CD4-positive, alpha-beta T cell treated with Interleukin-1 beta for 1 hour (primary cell): ENCODE data around the gene SLC35D1.
"Not testable (repeated sequence)": the region's sequence is repeated elsewhere in the genome, so short reads cannot be mapped to it uniquely, and the experiment has no call there.

Experiments used
- DNase-seq, 2 donors: peaks; one replicate each; pipeline ENCODE4 v3.0.0-alpha.2; 2020 to 2022

The SLC35D1 gene

DNA sequence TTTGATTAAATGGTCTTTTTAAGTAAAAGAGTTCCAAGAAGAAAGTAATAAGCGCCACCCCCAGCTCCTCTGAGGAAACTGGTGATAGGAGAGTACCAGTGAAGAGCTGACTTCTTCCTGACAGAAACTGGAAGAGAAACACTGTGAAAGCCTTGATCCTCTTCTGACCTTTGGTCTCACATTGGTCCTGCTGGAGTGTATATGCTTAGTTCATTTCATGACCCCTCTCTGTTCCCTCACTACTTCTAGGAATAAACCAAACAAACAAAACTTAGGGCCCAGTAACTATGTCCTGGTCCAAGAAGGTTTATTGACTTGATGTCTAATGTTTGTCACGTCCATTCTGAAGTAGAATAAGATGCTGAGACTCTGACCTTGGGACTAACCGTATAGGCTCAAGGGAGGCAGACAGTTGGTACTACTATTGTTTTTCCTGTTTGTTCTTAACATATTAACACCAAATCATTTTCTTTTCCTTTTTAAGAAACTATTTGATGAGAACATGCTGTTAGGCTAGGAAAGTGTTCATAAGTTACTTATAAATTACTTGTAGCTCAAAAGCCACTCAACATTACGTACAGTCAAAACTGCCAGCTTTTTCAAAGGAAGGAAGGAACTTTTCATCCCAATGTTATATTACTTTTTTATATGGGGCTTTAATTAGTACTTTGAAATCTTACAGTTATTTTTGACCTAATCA is 71.2 kb downstream of the SLC35D1 start:
- no peak for DNase-seq

DNA sequence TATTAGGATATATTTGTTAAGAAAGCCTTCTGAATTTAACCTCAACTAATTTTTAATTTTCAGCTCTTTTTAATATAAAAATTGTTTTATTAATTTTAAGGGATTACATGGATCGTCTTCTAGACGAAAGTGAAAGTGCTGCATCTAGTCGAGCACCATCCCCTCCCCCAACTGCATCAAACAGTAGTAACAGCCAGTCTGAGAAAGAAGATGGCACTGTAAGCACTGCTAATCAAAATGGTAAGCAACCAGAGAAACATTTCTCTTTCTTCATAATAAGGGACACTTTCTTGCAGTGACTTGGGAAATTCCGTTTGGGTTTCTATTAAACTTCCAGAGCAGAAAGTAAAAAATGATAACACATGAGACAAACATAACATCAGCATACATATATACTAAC is 72.3 kb downstream of the SLC35D1 start:
- peak; percentile 48 to 68 for DNase-seq

DNA sequence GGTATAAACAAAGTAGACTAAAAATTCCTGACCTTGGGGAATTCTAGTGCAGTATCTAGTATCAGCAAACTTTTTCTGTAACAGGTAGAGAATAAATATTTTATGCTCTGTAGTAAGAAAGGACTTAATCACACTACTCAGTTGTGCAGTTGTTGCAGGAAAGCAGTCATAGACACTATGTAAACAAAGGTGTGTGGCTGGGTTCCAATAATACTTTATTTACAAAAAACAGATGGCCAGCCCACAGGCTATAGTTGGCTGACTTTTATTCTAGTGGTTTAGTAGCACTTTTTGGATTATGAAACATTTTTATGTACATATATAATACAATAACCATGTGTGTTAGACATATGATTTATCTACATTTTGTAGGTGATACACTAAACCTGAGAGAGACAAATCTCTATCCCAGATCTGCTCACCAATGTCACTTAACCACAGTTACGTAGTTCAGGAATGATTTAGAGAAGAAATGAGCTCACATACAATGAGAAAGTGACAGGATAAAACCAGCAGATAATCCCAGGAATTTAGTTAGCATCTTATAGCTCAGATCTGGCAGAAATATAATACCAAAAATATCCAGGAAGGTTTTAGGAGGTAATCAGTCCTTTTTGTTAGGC is 73.1 kb downstream of the SLC35D1 start:
- no peak for DNase-seq

DNA sequence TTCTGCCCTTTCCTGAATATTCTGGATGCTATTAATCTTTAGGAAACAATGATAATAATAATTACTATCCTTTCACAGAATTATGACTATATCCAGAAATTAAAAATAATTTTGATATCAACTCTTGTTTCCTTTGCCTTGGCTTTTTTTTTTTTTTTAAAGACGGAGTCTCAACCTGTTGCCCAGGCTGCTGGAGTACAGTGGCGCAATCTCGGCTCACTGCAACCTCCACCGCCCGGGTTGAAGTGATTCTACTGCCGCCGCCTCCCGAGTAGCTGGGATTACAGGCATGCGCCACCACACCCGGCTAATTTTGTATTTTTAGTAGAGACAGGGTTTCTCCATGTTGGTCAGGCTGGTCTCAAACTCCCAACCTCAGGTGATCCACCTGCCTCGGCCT is 74.3 kb downstream of the SLC35D1 start:
- DNase-seq, result not testable (repeated sequence)

DNA sequence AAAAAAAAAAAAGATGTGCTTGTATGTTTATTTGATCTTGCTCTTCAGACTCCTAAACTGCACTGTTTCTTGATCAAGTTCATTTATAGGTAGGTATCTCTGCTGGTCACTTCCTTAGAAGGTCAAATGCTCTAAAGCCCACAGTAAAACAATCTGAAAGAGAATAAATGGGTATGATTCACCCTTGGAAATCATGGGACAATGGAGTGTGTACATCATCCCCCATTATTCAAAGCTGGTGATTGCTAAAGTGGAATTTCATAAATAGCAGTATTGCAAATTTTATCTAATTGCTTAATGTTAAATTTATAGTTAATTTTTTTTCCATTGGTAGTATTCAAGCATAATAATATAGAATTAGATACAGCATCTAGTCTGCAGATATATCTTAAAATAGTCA is 75.7 kb downstream of the SLC35D1 start:
- no peak for DNase-seq

DNA sequence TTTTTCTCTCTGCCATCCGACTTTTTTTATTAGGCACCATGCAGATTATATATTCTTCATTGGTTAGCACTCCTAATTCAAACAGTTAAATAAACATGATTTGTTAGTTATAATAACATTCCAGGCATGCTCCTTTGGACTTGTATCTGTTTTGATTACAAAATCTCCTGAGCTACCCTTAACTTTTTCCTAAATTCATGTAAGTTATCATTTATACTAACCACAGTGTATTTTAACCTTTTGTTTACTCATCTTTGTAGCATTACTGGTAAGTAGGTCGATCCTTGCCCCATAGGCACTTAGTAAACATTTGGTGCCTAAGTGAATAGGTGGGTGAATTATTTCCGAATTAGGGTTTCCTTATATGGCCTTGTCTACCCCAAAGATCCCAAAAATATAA is 85.4 kb downstream of the SLC35D1 start:
- DNase-seq, result no peak

DNA sequence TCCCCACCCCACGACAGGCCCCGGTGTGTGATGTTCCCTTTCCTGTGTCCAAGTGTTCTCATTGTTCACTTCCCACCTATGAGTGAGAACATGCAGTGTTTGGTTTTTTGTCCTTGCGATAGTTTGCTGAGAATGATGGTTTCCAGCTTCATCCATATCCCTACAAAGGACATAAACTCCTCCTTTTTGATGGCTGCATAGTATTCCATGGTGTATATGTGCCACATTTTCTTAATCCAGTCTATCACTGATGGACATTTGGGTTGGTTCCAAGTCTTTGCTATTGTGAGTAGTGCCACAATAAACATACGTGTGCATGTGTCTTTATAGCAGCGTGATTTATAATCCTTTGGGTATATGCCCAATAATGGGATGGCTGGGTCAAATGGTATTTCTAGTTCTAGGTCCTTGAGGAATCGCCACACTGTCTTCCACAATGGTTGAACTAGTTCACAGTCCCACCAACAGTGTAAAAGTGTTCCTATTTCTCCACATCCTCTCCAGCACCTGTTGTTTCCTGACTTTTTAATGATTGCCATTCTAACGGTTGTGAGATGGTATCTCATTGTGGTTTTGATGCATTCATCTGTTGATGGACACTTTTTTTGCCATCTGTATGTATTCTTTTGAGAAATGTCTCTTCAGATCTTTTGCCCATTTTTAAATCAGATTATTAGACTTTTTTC is 87.6 kb downstream of the SLC35D1 start:
- not testable (repeated sequence) for DNase-seq

DNA sequence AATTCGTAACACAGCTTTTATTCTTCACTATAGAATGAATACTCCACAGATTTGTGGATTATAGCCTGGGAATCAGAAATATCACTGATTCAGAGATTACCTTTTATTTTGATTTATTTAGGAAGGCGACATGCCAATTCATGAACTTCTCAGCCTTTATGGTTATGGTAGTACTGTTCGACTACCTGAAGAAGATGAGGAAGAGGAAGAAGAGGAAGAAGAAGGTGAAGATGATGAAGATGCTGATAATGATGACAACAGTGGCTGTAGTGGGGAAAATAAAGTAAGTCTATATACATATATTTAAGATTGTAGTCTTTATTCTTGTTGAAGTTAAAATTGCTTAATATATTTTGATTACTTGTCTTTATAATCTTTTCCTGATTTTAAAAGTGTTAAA is 96.0 kb downstream of the SLC35D1 start:
- DNase-seq, result no peak

DNA sequence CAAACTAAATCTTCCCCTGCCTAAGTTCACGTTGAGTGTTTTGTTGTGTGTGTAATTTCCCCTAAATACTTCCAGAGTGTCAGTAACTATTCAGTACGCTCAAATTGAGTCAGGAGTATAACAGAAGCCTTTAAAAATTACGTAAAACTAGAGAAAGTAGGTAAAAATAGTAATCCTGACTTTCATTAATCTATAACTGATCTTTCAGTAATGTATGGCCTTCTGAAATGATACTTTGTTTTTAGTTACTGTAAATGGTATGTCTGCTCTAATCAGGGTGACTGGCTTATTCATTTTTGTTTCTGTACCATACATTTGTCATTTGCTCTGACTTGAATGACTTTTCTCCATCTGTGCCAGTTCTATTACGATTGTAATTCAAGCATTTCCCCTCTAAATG is 99.7 kb downstream of the SLC35D1 start:
- DNase-seq, result no peak

DNA sequence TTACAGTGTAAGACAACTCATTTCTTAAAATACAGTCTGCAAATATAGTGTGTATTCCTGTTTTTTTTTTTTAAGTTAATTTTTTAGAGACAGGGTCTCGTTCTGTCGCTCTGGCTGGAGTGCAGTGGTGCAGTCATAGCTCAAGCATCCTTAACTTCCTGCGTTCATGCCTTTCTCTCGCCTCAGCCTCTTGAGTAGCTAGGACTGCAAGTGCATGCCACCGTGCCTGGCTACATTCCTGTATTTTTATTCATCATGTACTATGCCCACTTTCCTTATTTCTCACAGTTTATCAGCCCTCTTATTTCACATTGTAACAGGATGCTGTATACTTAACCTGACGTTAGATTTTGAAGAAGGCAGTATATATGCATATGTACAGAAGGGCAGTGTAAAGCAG is 102.4 kb downstream of the SLC35D1 start:
- DNase-seq, result no peak
